Liver (tissue), 3 donors: ENCODE data around the gene ACVR1.

Source experiments
- ATF3 ChIP-seq: IDR thresholded peaks from 2 replicates; pipeline ENCODE4 v1.6.1; 2016; ENCODE audit warnings: antibody characterized with exemption
- CTCF ChIP-seq: fragments of 150-350 bp; IDR thresholded peaks from 2 replicates; pipeline ENCODE4 v1.5.1; 2017; ENCODE audit warnings: improper control_type of control experiment, low read depth, low read length; ENCODE audit not compliant: missing input control
- HNF4A ChIP-seq, 2 donors: conservative IDR thresholded peaks; 2 replicates each; pipeline ENCODE4 v1.6.1; 2016; ENCODE audit warnings: antibody characterized with exemption in 2 of 2, mild to moderate bottlenecking in 2 of 2
- JUND ChIP-seq, 2 donors: IDR thresholded peaks; 2 replicates each; pipeline ENCODE4 v1.6.1; 2016; ENCODE audit warnings: antibody characterized with exemption in 2 of 2
- MAX ChIP-seq: IDR thresholded peaks from 2 replicates; pipeline ENCODE4 v1.6.1; 2016; ENCODE audit warnings: antibody characterized with exemption
- NR2F2 ChIP-seq: IDR thresholded peaks from 2 replicates; pipeline ENCODE4 v1.6.1; 2016; ENCODE audit warnings: antibody characterized with exemption
- RAD21 ChIP-seq, 2 donors: IDR thresholded peaks; 2 replicates each; pipeline ENCODE4 v1.6.1; 2016; ENCODE audit warnings: antibody characterized with exemption in 2 of 2, mild to moderate bottlenecking in 2 of 2
- REST ChIP-seq: IDR thresholded peaks from 2 replicates; pipeline ENCODE4 v1.6.1; 2016; ENCODE audit warnings: antibody characterized with exemption, mild to moderate bottlenecking
- YY1 ChIP-seq: IDR thresholded peaks from 2 replicates; pipeline ENCODE4 v1.6.1; 2016; ENCODE audit warnings: antibody characterized with exemption, mild to moderate bottlenecking
- donor health status: healthy.
- donor health status: healthy.

GRCh38 chr2:157780211-157780610 is 95.9 kb downstream of the ACVR1 start:
- no peak for TF ChIP-seq REST
- TF ChIP-seq CTCF: no peak
- TF ChIP-seq YY1: no peak
- no peak for TF ChIP-seq JUND (IDR thresholded peaks at IDR 0.05)
- no peak for TF ChIP-seq RAD21 (IDR thresholded peaks at IDR 0.05)
- TF ChIP-seq MAX: no peak
- no peak for TF ChIP-seq ATF3
- TF ChIP-seq NR2F2: no peak
- no peak for TF ChIP-seq HNF4A (conservative IDR thresholded peaks at IDR 0.05)
